NCI-H1048 (cell line): Measurements from ENCODE around the gene MRPS21.
"Not testable (repeated sequence)": the region's sequence is repeated elsewhere in the genome, so short reads cannot be mapped to it uniquely, and the experiment has no call there.

ENCODE experiments used
- DNase-seq: peaks from one replicate; lab custom pipeline; 2025; lab: John Stamatoyannopoulos, UW

Gene MRPS21

DNA sequence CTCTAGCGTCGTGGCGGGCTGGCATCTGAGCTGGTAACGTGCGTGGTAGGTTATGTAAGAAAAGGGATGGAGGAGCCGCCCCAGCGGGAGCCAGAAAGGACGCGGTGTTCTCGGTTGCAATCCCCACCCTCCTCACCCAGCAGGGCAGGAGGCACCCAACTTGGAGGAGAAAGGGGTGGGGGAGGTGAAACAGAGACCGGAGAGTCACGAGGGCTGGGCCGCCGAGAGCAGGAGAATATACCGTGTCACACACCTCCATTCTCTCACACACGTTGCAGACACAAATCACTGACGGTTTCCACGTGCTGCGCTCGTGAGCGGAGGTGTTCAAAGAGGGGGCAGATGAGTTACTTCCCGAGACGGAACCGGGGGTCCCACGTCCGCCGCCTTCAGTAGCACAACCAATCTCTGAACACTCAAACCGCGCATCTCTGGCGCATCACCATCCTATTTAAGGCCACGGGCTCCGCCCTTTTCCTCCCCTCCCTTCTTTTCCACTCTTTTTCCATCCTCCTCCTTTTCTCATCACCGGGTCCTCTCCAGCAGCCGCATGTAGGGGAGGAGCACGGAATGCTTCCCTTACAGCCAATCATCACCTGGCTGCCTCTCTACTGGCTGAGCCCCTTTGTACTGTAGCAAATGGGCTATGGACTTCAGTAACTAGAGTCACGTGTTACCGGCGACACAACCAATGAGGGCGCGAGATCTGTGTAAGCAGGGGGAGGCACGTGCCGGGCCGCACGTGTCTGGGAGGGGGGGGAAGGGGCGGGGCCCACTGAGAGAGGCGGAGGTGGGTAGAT, 11.7 kb upstream of the MRPS21 start, which contains the start of gene CIART:
Gene CIART, plus strand, starts transcription at position 797 of the 800 bp plus-strand sequence. CDS start 714 bp downstream, outside the sequence.
- DNase-seq, result peak; percentile 99

DNA sequence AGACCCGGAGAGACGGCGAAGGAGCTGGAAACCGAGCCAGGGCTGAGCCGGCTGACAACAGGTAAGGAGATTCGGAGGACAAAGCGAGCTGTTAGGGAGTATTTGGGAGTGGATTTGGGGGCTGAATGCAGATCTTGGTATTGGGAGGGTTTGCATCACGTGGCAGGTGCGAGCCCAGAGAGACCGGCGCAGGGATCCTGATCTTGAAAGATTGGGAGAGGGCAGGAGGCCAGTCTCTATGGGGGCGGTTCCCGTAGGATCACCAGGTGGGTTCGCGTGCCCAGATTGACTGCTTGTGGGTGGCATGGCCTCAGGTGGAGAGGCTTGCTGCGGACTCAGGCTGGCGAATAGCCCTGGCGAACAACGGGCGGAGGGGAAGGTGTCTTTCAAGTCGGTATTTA, 11.1 kb upstream of the MRPS21 start:
- DNase-seq, result peak; percentile 65

DNA sequence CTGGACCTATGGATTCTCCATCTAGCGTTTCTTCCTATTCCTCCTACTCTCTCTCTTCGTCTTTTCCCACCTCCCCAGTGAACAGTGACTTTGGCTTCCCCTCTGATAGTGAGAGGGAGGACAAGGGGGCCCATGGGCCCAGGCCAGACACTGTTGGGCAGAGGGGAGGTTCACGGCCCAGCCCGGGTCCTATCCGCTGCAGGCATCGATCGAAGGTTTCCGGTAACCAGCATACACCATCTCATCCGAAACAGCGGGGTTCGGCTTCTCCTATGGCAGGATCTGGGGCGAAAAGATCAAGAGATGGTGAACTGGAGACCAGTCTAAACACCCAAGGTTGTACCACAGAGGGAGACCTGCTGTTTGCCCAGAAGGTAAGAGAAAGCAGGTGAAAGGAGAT, 10.4 kb upstream of the MRPS21 start:
- no peak for DNase-seq

DNA sequence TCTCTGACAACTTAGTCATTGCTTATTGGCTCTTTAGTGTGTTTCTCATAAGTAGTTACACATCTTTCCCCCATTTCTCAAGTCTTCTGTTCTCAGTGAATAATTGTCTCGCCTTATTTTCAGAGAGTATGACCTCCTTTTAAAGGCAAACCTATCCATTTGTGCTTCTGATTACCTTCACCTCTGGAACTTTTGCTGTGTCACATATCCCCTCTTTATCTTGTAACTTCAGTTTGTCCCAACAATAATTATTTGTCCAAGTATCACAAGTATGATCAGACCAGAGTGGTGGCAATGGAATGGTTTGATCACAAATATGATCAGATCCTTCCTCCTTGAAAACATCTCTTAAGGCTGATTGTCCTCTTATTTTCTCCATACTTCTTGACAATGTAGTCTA, 5.3 kb upstream of the MRPS21 start:
- DNase-seq, result no peak

DNA sequence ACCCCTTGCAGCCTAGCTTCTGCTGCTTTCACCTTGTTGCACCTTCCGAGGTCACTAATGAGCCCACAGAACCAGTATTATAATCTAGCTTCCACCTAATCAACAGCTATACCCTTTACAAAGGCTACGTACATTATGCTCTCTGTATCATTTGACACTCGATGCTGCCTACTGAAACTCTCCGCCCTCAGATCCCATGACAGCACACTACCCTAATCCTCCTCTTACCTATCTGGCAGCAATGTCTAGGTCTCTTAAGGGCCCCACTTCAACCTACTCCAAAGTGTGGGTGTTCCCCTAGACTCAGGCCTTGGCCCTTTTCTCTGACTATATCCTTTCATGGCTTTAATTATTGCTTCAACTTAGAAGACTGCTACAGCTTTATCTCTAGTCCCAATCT, 4.8 kb upstream of the MRPS21 start:
- no peak for DNase-seq

DNA sequence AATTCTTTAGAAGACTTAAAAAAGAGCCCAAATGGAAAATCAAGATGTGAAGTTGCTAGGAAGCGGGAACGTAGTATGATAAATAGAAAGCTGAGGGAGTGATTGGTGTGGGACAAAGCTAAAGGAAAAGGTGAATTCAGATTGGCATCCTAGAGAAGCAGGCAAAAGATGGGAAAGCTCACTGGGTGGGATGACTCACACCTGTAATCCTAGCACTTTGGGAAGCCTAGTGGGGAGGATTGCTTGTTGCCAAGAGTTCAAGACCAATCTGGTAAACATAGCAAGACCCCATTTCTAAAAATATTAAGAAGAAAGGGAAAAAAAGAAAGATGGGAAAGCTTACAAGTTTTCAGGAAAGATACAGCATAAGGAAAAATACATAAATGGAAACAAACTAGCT, 1.8 kb downstream of the MRPS21 start:
- DNase-seq, result no peak

DNA sequence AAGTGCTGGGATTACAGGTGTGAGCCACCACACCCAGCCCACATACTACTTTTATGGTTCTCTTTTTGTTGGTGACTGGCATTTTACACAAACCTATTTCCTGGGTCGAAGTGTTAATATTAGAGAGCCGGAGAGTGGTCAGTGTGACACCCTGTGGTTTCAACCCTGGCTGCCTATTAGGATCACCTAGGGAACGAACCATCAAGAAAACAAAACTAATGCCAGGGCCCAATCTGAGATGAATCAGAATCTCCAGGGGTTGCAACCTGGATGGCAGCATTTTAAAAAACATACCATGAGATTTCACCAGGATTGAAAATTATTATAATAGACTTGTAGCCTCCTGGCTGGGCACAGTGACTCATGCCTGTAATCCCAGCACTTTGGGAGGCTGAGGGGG, 6.1 kb downstream of the MRPS21 start:
- no peak for DNase-seq

DNA sequence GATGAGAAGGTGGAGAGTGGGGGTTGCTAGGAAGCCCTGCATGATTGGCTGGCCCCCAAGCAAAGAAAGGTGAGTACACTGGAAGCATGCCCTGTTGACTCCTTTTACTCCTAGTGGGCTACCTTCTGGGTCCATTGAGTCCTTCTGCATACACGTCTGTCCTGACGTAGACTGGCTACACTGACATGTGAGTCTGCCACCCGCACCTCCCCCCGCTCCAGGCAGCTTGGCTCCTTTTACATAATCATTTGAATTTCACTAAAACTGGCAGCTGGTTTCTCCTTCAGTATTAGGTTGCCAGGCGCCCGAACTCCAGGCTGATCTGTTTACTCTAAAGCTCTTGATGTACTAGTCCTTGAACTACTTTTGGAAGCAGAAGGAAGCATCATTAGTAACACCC, 8.7 kb downstream of the MRPS21 start:
- DNase-seq, result peak; percentile 44

DNA sequence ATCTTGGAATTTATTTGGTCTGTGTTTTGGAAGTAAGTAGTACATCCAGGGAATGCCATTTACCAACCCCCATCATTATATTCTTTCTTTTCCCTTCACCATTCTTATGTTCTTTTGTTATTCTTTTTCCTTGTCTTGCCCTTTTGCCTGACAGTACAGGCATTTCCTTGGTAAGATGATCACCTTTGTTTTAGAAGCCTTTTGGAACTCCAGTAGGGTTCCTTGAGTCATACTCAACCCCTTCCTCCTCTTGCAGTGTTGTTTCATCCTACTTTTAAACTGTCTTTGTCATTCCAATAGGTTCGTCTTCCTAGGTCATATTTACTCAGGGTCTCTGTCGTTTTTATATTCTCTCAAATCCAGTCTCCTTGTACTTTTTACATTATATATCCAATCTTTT, 9.2 kb downstream of the MRPS21 start:
- no peak for DNase-seq

DNA sequence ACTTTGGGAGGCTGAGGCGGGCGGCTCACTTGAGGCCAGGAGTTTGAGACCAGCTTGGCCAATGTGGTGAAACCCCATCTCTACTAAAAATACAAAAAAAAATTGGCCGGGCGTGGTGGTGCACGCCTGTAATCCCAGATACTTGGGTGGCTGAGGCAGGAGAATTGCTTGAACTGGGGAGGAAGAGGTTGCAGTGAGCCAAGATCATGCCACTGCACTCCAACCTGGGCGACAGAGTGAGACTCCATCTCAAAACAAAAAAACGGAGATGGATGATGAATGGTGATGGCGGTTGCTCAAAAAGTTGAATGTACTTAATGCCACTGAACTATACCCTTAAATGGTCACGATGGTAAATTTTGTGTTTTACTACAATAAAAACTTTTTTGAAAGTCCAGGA, 14.9 kb downstream of the MRPS21 start:
- not testable (repeated sequence) for DNase-seq

DNA sequence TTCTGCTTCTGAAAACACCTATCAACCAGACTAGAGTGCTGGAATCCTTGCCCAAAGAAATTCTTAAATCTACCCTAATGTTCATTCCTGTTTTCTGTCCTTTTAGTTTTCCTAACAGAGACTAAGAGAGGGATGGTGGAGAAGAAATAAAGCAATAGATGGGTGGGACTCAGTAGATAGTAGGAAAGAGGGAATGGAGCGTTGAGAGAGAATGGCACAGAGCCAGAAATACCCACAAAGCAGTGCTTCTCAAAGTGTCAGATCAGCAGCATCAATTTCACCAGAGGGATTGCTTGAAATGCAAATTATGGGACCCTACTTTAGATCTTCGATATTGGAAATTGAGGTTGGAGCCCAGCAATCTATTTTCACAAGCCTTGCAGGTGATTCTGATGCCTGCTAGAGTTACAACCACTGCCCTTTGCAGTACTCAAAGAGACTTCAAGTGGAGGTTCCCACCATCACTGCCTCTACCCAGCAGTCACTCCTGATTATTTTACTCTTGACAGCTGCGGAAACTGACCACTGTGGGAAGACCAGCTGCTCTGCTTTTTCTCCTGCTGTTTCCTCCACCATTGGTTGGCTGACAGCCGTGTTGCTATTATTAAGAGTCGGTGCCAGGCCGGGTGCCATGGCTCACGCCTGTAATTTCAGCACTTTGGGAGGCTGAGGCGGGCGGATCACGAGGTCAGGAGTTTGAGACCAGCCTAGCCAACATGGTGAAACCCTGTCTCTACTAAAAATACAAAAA, 16.3 kb downstream of the MRPS21 start:
- DNase-seq, result no peak

DNA sequence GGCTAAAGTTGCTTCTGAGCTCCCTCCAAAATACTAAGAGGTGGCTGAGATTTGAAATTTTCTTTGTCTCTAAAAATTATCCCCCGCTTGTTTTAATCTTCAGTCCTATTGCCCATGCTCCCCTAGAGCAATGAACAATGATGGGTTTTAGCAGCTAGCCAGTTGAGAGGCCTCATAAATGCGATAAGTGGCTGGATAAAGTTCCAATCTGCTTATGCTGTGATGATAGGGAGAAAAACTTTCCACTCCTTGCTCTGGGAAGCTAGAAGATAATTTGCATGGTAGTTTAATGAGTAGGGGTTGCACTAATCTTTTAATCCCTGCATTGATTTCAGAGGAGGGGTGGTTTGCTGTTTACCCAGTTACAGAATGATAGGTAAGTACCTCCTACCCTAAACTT, 18.1 kb downstream of the MRPS21 start:
- no peak for DNase-seq

DNA sequence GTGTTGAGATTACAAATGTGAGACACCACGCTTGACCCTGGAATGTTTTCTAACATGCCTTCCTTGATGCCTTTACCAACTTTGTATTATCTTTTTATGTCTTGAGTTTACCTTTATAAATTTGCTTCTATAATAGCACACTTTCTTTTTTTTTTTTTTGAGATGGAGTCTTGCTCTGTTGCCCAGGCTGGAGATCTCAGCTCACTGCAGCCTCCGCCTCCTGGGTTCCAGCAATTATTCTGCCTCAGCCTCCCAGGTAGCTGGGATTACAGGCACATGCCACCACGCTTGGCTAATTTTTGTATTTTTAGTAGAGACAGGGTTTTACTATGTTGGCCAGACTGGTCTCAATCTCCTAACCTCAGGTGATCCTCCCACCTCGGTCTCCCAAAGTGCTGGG, 21.0 kb downstream of the MRPS21 start:
- DNase-seq, result not testable (repeated sequence)

DNA sequence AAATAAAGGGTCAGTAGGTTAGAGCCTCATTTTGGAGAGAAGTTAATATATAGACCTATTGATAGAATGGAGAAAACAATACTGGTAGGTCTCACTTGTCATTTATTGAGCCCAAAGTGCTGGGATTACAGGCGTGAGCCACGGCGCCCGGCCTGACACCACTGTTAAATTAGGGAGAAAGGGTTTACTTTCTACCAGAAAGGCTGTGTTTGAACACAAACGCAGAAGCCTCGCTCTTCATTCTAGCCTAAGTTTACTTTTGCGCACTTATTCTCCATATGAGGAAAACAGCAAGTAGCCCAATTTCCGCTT, 27.0 kb downstream of the MRPS21 start:
- DNase-seq, result no peak

DNA sequence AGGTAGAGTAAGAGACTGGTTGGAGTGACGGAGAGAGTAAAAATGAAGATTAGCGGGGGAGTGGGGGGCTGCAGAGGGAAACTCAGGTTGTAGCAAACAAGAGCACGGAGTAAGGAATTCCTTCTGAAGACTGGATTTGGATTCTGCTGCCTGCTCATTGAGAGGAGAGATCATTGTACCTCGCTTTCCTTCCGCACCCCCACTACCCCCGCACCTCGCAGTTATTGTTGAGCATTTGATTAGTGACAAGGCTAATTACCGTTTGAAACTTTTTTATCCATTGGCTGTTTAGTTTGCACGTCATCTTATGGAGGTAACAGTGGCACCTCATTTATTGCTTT, 28.1 kb downstream of the MRPS21 start:
- DNase-seq, result no peak

DNA sequence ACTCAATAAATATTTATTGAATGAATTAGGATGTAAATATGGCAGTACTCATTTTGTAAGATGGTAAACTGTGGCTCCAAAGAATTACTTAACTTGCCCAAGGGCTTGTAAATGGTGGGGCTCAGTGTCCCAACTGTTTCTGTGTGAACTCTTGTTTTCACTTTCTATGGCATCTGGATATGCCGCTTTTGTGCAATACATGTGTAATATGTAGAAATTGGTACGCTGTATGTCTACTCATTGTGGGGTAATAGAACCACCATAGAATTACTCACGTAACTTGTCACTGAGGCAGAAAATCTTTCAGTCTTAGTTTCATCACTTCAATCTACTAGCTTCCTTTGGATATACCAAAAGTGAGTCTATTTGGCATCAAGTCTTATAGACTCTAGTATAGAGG, 28.6 kb downstream of the MRPS21 start:
- DNase-seq, result no peak

DNA sequence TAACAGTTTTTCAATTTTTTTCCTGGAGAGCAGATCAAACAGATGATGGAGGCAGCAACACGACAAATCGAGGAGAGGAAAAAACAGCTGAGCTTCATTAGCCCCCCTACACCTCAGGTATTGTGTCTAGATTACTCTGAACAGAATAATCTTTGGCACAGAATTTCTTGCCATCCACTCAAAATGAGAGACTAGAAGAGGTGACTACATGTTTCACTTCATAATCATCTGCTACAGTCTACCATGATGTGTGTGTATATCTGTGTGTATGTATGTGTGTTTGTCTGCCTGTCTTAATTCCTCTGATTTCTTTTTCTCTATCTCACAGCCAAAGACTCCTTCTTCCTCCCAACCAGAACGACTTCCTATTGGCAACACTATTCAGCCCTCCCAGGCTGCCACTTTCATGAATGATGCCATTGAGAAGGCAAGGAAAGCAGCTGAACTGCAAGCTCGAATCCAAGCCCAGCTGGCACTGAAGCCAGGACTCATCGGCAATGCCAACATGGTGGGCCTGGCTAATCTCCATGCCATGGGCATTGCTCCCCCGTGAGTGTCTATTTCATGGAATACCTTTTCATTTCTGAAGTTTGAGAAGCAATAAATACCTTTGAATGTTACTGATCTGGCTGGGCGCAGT, 39.1 kb downstream of the MRPS21 start:
- no peak for DNase-seq

DNA sequence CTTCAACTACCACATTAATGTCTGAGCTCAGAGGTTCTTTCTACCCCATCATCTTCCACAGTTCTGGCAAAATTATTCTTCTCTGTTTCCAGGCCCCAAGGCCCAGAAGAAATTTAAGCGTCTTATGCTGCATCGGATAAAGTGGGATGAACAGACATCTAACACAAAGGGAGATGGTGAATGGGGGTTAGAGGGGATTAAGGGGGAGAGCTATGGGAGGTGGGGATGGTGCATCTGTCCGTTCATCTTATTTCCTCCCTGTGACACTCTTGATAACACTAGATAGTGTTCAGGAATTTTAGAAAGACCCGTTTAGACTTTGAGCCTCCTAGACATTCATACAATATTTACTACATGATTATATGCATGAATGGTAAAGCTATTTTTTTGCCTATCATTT, 52.7 kb downstream of the MRPS21 start:
- no peak for DNase-seq

DNA sequence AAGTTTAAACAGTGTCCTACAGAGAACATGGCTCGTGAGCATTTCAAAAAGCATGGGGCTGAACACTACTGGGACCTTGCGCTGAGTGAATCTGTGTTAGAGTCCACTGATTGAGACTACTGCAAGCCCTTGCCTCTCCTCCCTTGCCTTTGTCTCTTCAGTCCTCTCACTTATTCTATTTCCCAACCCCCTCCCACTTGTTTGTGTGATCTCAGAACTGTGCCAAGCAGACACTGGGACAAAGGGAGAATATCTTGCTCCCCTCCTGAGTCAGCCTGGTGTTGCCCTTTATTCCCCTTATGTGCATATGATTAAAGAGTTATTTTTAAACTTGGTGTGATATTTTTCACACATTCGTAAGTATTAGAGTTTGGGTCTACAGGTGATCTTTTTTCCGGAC, 59.2 kb downstream of the MRPS21 start:
- DNase-seq, result no peak
